Islet of Langerhans (tissue), 1 donor: ENCODE results near the gene LYPLA2.
A peak's percentile ranks its signal among the peaks of the same experiment; 100 is the strongest.

Experiments
- FAIRE-seq: peaks from one replicate; lab custom pipeline; 2011; peaks lifted over from hg19 to GRCh38; lab: Jason Lieb, UNC

Gene LYPLA2

GRCh38 chr1:23790696-23791515, at the start of gene LYPLA2:
TSS of gene LYPLA2 (plus strand) at chr1:23791145. CDS start at chr1:23792683, 1,538 bp downstream.
- no peak for FAIRE-seq

DNA sequence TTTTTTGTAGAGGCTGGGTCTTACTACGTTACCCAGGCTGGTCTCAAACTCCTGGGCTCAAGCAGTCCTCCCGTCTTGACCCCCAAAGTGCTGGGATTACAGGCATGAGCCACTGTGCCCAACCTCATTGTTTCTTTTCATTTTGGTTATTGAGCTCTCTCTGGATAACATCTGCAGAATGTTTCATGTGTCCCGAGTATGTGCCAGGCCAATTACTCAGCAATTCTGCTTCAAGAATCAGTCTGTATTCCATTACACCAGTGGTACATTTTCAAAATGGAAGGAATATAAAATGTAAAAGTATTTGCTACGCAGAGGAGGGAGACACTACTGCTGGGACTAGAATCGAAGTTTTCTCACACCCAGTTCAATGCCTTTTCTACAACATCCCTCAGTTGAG, 49.3 kb upstream of the LYPLA2 start:
- FAIRE-seq, result no peak

- no peak for FAIRE-seq
Observed at GRCh38 chr1:23742670-23743286, 48.2 kb upstream of the LYPLA2 start.

GRCh38 chr1:23743287-23744152, 47.4 kb upstream of the LYPLA2 start, which contains the start of gene ELOA:
TSS of gene ELOA (plus strand) at chr1:23743471. CDS start at chr1:23743504, 33 bp downstream.
- no peak for FAIRE-seq

DNA sequence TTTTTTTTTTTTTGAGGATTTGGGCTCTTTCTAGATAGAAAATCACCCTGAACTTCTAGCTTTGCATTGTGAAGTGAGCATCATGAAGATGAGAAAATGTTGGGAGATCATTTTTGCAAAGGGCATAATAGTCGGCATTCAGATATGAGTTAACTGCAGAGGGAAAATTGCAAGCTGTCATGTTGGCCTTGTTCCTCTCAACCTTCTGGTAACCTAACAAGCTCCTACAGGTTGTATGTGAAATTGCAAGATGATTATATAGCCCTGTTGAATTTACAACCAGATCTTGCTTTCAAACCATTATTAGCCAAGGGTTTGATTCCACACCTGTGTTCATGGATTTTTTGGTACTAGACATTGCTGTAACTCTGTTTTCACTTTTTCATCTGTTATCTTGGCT, 45.4 kb upstream of the LYPLA2 start:
- FAIRE-seq, result peak; percentile 91

GRCh38 chr1:23748016-23748415, 42.9 kb upstream of the LYPLA2 start:
- FAIRE-seq, result no peak

DNA sequence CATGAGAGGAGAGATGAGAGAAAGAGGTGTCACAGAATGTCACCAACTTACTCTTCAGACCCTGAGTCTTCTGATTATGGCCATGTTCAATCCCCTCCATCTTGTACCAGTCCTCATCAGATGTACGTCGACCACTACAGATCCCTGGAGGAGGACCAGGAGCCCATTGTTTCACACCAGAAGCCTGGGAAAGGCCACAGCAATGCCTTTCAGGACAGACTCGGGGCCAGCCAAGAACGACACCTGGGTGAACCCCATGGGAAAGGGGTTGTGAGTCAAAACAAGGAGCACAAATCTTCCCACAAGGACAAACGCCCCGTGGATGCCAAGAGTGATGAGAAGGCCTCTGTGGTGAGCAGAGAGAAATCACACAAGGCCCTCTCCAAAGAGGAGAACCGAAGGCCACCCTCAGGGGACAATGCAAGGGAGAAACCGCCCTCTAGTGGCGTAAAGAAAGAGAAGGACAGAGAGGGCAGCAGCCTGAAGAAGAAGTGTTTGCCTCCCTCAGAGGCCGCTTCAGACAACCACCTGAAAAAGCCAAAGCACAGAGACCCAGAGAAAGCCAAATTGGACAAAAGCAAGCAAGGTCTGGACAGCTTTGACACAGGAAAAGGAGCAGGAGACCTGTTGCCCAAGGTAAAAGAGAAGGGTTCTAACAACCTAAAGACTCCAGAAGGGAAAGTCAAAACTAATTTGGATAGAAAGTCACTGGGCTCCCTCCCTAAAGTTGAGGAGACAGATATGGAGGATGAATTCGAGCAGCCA, 39.7 kb upstream of the LYPLA2 start:
- FAIRE-seq, result no peak

DNA sequence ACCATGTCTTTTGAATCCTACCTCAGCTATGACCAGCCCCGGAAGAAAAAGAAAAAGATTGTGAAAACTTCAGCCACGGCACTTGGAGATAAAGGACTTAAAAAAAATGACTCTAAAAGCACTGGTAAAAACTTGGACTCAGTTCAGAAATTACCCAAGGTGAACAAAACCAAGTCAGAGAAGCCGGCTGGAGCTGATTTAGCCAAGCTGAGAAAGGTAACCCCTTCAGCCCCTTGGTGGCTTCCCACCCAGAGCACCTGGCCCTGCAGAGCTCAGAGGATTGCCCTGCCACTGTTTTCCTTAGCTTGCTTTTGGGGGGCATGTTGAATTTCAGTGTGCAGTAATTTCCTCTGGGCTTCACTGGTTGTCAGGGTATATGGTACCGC, 39.1 kb upstream of the LYPLA2 start:
- no peak for FAIRE-seq

DNA sequence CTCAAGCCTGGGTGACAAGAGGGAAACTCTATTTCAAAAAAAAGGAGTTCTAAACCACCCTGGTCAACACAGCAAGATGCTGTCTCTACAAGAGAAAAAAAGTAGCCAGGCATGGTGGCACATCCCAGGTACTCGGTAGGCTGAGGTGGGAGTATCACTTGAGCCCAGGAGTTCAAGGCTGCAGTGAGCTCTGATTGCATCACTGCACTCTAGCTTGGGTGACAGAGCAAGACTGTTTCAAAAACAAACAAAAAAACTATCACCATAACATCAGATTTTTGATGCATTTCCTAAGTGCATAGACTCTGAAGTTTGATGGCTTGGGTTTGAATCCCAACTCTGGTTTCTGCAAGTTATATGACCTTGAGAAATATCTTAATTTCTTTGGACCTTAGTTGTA, 38.0 kb upstream of the LYPLA2 start:
- FAIRE-seq, result no peak

- no peak for FAIRE-seq
Observed at GRCh38 chr1:23756676-23757075, 34.3 kb upstream of the LYPLA2 start.

GRCh38 chr1:23757812-23758211, 33.1 kb upstream of the LYPLA2 start:
- FAIRE-seq, result no peak

DNA sequence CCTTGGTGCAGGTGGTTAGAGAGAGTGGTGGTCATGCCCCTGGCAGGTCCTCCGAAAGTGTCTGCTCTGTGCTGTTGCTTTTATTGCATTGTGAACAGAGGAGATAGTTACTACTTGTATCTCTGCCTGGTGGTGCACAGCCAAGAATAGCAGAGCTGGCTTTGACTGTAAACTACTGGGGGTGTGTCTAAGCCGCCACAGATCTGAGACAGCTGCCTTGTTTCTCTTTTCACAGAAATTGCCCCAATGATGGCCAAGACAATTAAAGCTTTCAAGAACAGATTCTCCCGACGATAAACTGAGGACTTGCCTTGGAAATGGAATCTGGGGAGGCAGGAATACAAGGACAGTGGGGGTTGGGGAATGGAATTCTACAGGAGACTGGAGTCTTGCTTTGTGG, 31.7 kb upstream of the LYPLA2 start:
- FAIRE-seq, result no peak

DNA sequence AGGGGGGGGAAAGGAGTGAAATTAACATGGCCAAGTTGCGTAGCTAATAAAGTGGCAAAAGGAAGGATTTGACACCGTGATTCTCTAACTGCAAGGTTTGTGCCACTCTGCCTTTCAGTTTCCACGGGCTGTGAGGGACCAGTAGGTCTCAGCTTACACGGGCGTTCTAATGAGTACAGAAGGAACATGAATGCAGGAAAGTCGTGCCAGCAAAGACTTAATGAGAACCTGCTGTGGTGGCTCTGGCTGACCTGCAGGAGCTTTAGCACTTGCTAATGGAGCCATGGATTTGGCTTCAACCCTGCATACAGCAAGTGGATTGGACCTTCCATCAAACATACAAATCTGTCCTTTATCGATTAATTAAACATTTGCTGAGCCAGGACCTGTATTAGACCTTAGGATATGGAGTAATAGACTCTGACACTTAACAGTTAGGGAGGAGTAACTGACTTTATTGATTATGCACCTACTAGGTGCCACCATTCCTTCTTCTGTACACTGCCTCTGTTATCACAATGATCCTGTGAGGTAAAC, 27.8 kb upstream of the LYPLA2 start:
- no peak for FAIRE-seq

DNA sequence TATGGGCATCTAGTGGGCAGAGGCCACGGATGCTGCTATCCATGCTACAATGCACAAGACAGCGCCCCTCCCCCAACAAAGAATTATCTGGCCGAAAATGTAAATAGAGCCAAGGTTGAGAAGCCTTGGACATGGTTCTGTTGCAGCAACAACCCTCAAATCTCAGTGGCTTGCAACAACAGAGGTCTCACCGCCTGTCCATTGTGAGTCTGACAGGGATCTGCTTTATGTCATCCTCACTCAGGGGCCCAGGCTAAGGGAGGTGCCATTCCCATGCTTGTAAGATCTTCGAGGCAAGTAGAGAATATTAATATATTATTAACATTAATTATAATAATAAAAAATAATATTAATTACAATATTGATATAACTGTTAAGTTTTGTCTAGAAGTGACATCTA, 22.2 kb upstream of the LYPLA2 start:
- FAIRE-seq, result no peak

- FAIRE-seq, result no peak
Observed at GRCh38 chr1:23772049-23772853, 18.7 kb upstream of the LYPLA2 start.

GRCh38 chr1:23772854-23773242, 18.1 kb upstream of the LYPLA2 start:
- no peak for FAIRE-seq

DNA sequence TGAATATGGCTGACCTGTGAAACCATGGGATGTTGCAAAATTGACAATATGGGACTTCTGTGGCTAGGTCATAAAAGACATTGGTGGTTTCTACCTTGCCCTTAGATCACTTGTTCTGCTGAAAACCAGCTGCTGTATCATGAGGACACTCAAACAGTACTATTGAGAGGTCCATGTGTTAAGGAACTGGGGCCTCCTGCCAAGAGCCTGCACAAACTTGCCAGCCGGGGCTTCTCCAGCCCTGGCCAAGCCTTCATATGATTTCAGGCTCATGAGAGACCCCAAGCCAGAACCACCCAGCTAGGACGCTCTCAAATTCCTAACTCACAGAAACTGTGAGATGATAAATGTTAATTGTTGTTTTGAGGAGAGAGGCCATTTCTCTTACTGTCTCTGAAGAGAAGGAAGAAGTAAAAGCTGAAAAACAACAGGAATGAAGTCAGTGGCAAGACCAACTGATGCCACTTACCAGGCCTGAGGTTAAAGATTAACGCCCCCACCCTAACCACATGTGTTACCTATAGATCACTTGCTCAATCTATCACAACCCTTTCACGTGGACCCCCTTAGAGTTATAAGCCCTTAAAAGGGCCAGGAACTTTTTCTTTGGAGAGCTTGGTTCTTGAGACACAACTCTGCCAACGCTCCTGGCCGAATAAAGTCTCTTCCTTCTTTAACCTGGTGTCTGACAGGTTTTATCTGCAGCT, 16.6 kb upstream of the LYPLA2 start:
- FAIRE-seq, result no peak

GRCh38 chr1:23776217-23776616, 14.7 kb upstream of the LYPLA2 start:
- FAIRE-seq, result no peak

DNA sequence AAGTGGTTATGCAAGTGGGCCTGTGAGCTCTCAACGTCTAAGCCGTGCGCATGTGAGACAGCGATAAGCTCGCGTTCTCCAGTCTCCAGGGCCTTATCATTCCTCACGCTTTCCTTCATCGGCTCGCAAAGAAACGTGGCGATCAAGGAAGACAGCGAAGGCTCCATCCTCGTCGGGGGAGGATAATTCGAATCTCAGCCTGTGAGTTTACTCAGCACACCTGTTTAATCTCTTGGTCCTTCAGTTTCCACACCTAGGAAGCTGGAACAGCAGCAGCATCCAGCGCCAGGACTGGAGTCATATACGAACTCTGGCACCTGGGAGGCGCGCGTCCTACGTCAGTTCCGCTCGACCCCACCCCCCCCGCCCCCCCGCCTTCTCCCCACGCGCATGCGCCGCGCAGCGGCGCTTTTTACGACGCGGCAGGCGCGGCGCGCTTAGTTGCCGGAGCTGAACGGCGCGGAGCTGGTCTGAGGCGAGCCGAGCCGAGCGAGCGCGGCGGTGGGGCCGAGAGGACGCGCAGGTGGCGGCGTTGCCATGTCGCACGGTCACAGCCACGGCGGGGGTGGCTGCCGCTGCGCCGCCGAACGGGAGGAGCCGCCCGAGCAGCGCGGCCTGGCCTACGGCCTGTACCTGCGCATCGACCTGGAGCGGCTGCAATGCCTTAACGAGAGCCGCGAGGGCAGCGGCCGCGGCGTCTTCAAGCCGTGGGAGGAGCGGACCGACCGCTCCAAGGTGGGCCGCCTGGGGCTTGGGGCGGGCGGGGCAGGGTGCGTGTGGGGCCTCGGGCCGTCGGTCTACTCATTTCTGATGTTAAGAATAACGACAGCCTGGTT, 12.7 kb upstream of the LYPLA2 start, which contains the start of gene PITHD1:
Gene PITHD1, plus strand, starts transcription at position 440 of the 836 bp plus-strand sequence. Its CDS starts 98 bp downstream, at position 538.
- no peak for FAIRE-seq
